Measurements from ENCODE around the gene NPAS4.

GRCh38 chr11:66426314-66426713 is 5.5 kb downstream of the NPAS4 start:
- TF ChIP-seq MYC (IDR thresholded peaks at IDR 0.05; ENCODE audit: borderline replicate concordance, low read length) (no peak), MAX (IDR thresholded peaks at IDR 0.05) (no peak), POLR2A (IDR thresholded peaks at IDR 0.05; ENCODE audit: low read length) (no peak), MAZ (IDR thresholded peaks at IDR 0.05; ENCODE audit: borderline replicate concordance, low read depth, low read length) (no peak), HOXA7 (CRISPR knock-in tag; IDR thresholded peaks at IDR 0.05) (no peak)
